ENCODE data around the gene PTPRS. TPM values are rescaled to one million over a fixed set of nuclear protein-coding genes. Genes with fewer than 3 reads are reported as not detected.

Gene PTPRS
- total RNA-seq, 1 donor from 2014 or later: 295 TPM

- TF ChIP-seq POLR2A (IDR thresholded peaks at IDR 0.05) (no peak), CTCF (IDR thresholded peaks at IDR 0.05) (no peak), POLR2AphosphoS5 (IDR thresholded peaks at IDR 0.05; ENCODE audit: insufficient read depth in 1 of 2, low read depth in 1 of 2) (no peak)
- H3K4me3 ChIP-seq: no peak overlapping the region
- no peak for DNase-seq (ENCODE audit: extremely low spot score in 2 of 2)
- H3K27me3 ChIP-seq: no peaks in the 10 kb centered on the region
- no peaks in the 10 kb centered on the region for H3K36me3 ChIP-seq
- H3K27ac ChIP-seq: no peak overlapping the region
- H3K9me3 ChIP-seq: no peaks in the 10 kb centered on the region
- intact Hi-C loops (cut with DNase I): no loop called here
- peaks cover 3% of the 10 kb centered on the region for H3K4me1 ChIP-seq
Observed at GRCh38 chr19:5326986-5327623, 13.5 kb downstream of the PTPRS start.

GRCh38 chr19:5326545-5326944, 14.1 kb downstream of the PTPRS start:
- Histone ChIP-seq H3K4me1 (peaks cover 5% of the 10 kb centered on the region), H3K9me3 (no peaks in the 10 kb centered on the region), H3K36me3 (no peaks in the 10 kb centered on the region), H3K4me3 (no peak overlapping the region), H3K27ac (no peak overlapping the region), H3K27me3 (no peaks in the 10 kb centered on the region)
- TF ChIP-seq POLR2A (IDR thresholded peaks at IDR 0.05): no peak
- TF ChIP-seq POLR2AphosphoS5 (IDR thresholded peaks at IDR 0.05; ENCODE audit: insufficient read depth in 1 of 2, low read depth in 1 of 2): no peak
- intact Hi-C loops (cut with DNase I): no loop called here
- DNase-seq (ENCODE audit: extremely low spot score in 2 of 2): no peak

- Histone ChIP-seq H3K36me3 (no peaks in the 10 kb centered on the region), H3K4me1 (peaks cover 5% of the 10 kb centered on the region), H3K9me3 (no peaks in the 10 kb centered on the region), H3K27ac (no peak overlapping the region), H3K27me3 (no peaks in the 10 kb centered on the region), H3K4me3 (no peak overlapping the region)
- no peak for TF ChIP-seq POLR2A (IDR thresholded peaks at IDR 0.05)
- no peak for TF ChIP-seq CTCF (IDR thresholded peaks at IDR 0.05)
- TF ChIP-seq POLR2AphosphoS5 (IDR thresholded peaks at IDR 0.05; ENCODE audit: insufficient read depth in 1 of 2, low read depth in 1 of 2): no peak
- intact Hi-C loops (cut with DNase I): no loop called here
- DNase-seq (ENCODE audit: extremely low spot score in 2 of 2): no peak
Observed at GRCh38 chr19:5324947-5325346, 15.7 kb downstream of the PTPRS start.

- intact Hi-C loops (cut with DNase I): no loop called here
- no peak overlapping the region for H3K4me3 ChIP-seq
- H3K4me1 ChIP-seq: peaks cover 5% of the 10 kb centered on the region
- no peaks in the 10 kb centered on the region for H3K36me3 ChIP-seq
- no peak for DNase-seq (ENCODE audit: extremely low spot score in 2 of 2)
- no peaks in the 10 kb centered on the region for H3K9me3 ChIP-seq
- no peaks in the 10 kb centered on the region for H3K27me3 ChIP-seq
- TF ChIP-seq POLR2AphosphoS5 (IDR thresholded peaks at IDR 0.05; ENCODE audit: insufficient read depth in 1 of 2, low read depth in 1 of 2): no peak
- TF ChIP-seq CTCF (IDR thresholded peaks at IDR 0.05): no peak
- no peak for TF ChIP-seq POLR2A (IDR thresholded peaks at IDR 0.05)
- no peak overlapping the region for H3K27ac ChIP-seq
Observed at GRCh38 chr19:5323475-5323811, 17.2 kb downstream of the PTPRS start.

- no peaks in the 10 kb centered on the region for H3K9me3 ChIP-seq
- TF ChIP-seq CTCF (IDR thresholded peaks at IDR 0.05) (no peak), POLR2AphosphoS5 (IDR thresholded peaks at IDR 0.05; ENCODE audit: insufficient read depth in 1 of 2, low read depth in 1 of 2) (no peak), POLR2A (IDR thresholded peaks at IDR 0.05) (no peak)
- no peaks in the 10 kb centered on the region for H3K27me3 ChIP-seq
- H3K4me3 ChIP-seq: no peak overlapping the region
- H3K4me1 ChIP-seq: peaks cover 5% of the 10 kb centered on the region
- no peak overlapping the region for H3K27ac ChIP-seq
- intact Hi-C loops (cut with DNase I): no loop called here
- no peak for DNase-seq (ENCODE audit: extremely low spot score in 2 of 2)
- H3K36me3 ChIP-seq: no peaks in the 10 kb centered on the region
Observed at GRCh38 chr19:5321851-5322681, 18.5 kb downstream of the PTPRS start.

All from vagina (tissue), 2 donors.